AML-193 (cell line): ENCODE data around the gene TP53BP2.

Experiments
- DNase-seq, 2 experiments: peaks; one replicate each; lab custom pipeline; 2025; lab: John Stamatoyannopoulos, UW

TP53BP2 gene

DNA sequence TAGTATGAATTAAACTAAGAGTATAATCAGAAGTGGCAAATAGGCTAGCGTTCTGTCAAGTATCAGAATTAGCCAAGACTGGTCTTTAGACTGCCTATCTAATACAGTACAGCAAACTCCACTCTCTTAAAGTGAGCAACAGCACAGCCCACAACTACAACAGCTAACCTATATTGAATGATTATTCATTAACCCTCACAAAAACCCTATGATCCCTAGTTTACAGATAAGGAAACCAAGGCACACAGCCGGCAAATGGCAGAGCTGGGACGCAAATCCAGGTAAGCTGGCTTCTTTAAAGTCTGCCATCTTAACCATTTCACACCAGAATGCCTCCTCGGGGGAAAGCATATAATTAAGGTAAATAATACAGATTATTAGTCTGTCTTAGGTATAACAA is 52.0 kb downstream of the TP53BP2 start:
- no peak for DNase-seq

DNA sequence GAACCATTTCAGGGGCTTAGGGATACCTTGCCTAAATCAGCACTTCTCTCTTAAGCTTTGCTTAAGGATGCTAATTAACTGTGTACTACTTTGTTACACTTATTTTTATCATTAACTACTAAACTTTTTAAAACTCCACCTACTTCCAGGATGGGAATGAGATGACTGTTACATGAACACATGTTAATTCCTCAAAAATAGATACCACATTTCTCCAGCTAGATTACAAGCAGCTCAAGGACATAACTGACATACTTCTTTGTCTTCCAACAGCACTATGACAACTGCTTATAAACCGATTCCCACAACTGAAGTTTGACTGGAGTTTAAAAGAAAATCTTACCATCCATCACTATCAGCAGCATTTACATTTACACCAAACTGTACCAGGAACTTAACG is 53.7 kb downstream of the TP53BP2 start:
- no peak for DNase-seq

DNA sequence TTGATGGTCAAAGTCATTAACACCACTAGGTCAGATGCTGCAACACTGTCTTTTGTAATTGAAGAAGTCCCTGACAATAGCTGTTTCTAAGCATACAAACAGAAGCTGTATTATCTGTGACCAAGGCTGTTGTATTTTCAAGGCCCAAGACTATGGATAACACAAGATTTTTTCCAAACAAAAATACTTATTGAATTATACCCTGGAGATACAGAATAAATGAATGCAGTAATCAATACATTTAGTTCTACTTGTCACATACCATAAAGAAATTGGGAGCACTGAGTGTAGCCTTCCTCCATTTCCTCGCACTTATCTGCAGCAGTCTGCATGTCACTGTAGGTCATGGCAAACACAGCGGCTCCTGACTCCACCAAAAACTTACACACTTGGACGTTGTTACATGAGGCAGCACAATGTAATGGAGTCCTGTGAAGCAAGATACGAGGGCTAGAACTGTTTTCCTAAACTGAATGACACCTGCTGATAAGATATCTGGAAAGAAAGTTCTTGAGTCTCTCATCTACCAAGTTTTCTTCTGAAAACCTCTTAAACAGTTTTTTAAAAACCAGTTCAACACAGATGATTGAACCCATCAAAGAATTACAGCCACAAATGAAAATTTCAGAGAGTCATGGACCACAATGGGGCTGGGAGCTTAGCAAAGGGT is 56.9 kb downstream of the TP53BP2 start:
- no peak for DNase-seq

DNA sequence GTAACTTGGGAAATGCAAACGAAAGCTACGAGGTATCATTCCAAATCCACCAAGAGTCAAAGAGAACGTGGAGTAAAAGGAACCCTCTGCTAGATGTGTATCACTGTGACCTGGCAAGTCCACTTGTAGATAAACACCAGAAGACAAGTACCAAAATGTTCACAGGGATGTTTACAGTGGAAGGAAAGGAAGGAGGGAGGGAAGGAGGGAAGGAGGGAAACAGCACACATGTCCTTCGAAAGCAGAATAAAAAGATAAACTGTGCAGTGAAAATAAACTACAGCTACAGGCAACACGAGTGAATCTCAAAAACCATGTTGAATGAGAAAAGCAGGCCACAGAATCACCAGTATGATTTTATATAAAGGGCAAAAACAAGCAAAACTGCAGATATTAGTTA is 59.9 kb downstream of the TP53BP2 start:
- DNase-seq: no peak

DNA sequence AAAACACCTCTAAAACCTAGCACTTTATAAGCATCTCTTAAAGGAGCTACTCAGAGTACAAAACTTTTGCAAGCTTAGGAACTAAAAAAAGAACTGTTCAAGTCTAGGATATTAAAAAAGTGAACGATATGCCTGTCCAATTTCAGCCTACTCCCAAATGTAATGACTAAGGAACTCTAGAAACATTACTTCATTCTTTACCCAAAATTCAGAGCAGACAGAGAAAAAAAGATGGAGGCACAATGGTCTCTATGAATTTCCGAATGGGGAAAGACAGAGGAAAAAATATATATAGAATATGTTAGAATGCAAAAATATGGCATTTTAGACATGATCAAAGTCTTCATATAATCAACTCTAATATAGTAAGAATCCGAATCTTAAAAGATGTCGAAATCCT is 61.2 kb downstream of the TP53BP2 start:
- DNase-seq: no peak

DNA sequence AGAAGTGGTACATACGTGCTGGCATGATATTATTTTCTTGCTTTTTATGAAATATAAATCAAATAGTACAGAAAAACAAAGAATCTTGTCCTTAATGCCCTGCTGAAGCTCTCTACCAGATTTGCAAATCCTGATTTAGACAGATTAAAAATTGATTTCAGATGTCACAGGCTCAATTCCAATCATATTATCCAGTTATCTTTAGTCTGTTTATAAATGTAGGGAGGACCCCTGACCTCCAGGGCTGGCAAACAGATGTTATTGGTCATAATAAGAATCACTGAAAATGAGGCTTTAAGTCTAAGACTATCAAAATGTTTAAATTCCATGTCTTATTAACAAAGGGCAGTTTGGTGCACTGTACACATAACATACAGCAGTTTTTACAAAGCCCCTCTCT is 62.1 kb downstream of the TP53BP2 start:
- no peak for DNase-seq

DNA sequence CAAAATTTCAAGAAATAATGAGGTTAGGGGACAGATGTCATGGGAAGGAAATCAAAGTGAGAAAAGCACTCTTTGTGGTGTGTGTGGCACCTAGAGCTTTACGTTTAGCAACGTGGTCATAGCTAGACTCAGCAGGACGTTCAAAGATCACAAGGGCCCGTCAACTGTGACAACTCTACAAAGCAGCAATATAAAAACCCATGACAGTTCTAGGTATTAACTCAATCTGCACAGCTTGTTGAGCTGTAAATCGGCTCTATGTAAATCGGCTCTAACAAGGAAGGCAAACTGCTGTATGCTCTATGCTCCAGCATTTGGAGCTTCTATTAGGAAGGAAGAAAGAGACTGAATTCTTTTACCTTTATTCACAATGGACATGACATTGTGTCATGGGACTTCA is 64.8 kb downstream of the TP53BP2 start:
- no peak for DNase-seq

DNA sequence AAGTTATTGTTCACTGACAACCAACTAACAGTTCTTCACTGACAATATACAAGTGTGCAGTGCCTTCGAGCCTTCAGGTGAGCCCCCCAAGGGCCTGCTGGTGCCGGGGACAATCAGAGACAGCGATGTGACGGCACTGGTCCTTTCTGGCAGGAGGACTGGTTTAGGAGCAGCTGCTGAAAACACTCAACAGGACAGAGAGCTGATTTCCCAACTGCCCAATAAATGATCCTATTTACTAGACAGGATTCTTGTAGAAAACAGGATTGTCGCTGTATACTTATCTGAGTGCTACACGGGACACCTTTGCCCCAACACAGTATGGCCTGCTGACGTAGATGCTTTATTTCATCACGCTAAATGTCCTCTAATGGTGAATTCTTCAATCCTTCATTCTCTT is 65.4 kb downstream of the TP53BP2 start:
- no peak for DNase-seq

DNA sequence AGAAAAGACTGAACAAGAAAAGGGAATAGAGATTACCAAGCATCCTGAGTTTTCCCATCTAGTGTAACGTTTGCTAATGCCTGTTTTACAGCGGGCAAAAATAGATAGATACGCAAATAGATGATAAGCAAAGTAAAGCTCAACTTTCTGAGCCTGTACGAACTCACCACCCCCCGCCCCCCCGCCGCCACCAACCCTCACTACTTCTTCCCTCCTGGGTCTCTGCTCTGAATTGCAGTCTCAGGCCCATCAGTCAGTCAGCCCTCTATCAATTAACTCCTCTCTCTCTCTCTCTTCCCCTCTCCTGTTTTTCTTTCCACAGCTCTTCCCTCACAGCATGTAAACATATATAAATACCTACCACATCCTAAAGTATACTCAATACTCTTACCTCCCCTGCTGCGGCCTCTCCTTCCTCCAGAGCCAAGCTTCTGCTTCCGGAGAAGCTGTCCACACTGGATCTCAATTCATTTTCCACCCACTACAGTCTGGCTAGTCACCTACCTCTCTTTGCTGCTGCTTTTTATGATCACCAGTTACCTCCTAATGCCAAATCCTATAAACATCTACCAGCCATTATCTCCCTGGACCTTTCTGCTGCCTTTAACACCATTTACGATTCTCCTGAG is 68.8 kb downstream of the TP53BP2 start:
- no peak for DNase-seq

DNA sequence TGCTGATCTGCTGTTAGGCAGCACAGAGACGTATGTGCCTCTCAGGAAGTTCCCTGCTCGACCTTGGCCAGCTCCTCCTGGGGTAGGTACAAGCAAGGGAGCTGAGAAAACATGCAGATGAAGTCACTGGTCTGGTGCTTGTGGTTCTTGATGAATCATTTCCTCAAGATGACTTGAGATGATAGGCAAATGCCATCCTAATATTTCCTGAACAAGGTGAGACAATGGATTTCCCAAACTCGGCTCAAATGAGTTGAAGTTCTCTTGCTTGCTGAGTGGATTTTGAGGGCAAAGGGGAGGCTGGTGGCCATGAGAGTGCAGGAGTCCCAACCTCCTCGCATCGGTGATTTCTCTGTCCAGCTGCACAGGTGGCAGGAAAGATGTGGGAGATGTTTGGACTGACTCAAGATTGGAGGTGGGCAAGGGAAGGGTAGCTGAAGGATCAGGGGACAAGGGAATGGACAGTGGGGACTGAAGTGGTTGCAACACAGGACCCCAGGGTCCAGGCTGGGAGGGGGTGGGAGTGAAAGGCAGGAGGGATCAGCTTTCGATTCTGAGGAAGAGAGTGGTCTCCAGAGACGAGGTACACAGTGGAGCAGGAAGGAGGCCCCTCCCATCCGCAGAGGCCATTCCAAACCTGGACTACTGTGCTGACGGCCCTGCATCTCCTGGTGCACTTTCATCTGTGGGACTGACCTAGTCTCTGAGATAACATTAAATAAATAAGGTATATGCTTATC is 69.5 kb downstream of the TP53BP2 start:
- peak; percentile 18 to 27 for DNase-seq

DNA sequence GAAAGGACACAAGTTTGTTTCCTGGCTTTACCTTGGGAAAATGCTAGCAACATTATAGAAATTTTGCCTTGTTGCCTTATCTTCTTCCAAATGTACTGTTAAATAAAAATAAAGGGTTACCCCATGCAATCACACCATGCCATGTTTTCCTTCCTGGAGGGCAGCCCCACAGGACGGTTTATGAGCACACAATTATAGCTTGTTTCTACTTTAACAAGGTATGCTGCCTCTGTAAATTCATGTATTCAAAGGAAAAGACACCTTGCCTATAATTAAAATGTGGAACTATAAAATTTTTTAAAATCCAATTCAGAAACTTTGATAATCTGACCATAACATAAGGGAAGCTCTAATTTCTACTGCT is 70.1 kb downstream of the TP53BP2 start:
- no peak for DNase-seq

DNA sequence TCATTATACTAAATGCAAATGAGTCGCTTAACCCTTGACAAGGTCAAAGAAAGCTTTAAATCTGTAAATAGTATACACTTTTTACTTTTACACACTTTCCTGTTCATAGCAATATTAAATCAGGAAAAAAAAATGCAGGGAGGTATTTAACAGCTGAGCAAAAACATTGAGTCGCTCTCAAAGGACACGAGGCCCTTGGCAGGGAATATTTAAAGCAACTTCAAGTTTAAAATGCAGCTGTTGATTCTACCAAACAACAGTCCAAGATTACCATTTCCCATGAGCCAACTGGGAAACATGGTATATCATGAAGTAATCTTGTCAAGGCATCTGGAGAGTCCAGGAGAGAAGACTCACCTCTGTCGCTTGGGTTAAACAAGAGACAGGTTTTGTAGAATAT is 70.7 kb downstream of the TP53BP2 start:
- no peak for DNase-seq

DNA sequence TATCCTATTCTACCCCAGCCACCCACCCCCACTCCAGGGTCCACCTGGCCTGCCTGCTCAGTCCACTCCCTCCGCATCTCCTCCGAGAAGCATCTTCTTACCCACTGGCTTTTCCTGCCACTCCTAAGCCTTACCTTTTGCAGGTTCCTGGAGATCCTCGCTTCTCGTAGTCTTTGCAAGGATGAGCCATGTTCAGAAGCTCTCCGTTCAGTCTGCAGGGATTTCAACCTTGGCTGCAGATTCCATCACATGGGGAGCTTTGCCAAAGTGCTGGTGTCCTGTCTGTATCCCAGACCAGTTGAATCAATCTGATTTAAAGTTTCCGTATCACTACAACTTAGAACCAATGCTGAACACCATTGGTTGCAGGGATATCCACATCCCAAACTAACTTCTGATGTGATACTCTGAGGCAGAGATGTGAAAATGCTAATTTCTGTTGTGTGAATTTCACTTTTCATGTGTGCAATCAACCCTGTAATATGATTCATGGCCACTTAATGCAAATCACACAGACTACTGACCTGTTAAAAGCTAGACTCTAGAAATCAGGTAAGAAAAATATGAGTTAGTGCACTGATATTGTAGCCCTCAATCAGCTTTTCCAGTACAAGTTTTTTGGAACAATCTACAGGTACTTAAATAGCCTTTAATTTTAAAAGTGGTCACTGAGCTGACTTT is 71.5 kb downstream of the TP53BP2 start:
- DNase-seq: no peak

DNA sequence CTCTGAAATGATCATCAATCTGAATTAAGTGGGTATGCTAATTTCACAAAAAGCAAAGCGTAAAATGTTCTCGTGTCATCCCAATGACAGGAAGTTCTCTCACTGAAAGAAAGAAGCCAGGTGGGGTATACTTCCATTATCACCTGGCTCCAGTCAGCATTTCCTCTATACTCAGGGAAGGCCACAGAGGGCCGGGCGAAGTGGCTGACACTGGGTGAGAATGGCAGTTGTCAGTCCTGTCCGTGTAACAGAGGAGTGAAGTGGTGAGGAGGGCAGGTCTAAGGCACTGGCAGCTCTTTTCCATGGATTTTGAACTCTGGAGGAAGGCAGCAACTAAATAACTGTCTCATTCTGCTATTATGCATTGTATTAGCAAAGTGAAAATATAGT is 73.0 kb downstream of the TP53BP2 start:
- no peak for DNase-seq

DNA sequence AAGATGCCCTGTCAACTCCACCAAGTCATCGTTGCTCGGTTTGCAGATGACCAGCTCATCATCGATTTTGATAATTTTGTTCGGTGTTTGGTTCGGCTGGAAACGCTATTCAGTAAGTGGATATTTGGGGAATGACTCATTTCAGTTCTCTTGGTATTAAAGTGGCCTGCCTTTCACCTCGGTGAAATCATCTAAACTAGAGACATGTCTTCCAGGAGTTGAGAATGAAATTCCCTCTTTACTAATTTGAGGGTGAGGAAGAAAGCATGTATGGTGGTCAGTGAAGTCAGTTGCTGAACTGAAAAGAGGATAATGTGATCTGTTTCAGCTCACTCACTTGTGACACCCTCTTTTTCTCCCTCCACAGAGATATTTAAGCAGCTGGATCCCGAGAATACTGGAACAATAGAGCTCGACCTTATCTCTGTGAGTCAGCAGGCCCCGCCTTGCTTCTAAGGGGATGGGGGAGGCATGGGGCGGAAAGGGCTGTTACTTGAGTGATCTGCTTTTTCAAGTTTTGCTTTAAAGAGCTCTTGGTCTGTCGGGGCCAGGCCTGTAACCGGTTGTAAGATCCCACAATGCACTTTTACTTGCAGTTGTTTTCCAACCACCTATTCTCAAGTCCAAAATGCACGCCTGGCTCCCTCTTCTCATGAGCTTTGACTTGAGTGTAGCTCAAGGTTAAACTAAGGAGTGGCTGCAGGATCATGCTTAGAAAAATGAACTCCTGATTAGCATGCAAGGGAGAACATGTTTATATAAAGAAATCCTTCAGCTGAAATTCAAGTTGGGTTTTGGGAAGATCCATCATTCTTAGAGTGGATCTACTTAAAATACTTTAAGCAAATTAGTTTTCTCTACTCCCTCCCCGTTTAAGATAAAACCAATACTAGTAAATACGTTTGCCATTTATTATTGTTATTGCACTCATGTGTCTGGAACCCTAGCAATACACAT is 73.7 kb downstream of the TP53BP2 start:
- DNase-seq: no peak

DNA sequence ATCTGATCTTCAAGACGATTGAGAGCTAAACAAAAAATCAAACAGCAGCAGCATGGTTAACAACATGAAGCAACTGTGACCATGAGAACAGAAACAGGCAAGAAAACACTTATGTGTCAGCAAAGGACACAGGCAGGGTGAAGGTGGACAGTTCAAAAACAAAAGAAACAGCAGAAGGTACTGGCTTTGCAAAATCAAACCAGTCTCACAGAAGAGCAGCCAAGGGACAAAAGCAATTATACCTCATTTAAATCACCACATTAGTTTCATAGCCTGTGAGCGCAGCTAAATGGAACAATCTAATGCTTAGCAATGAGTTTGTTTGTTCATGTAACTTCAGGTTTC is 74.3 kb downstream of the TP53BP2 start:
- DNase-seq: no peak

DNA sequence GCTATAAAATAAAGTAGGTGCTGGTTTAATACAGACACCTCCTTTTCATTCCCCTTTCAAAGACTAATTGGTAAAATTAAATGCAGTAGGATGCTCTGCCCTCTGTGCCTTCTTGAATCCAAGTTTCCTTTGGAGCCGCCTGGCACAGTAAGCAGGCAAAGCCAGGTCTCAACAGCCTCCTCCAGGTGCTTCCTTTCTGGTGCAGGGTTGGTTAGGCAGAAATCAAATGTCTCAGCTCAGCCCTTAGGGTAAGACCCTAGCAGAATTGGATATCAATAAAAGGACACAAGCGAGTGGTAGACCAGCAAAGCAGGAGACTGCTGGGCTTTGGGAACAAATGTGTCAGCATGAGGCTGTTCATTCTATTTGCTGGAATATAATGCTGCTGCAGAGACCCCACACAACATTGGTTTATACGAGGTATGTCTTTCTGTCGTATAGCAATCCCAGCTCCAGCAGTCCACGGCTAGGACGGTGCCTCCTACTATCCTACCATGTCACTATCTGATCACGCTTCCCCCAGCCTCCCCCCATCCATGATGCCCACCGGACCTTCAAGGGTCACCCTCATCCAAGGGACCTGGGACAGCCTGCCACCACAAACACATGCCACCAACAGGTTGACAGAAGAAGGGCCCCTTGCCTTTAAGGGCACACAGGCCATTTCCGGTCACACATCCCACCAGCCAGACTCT is 75.0 kb downstream of the TP53BP2 start:
- no peak for DNase-seq

DNA sequence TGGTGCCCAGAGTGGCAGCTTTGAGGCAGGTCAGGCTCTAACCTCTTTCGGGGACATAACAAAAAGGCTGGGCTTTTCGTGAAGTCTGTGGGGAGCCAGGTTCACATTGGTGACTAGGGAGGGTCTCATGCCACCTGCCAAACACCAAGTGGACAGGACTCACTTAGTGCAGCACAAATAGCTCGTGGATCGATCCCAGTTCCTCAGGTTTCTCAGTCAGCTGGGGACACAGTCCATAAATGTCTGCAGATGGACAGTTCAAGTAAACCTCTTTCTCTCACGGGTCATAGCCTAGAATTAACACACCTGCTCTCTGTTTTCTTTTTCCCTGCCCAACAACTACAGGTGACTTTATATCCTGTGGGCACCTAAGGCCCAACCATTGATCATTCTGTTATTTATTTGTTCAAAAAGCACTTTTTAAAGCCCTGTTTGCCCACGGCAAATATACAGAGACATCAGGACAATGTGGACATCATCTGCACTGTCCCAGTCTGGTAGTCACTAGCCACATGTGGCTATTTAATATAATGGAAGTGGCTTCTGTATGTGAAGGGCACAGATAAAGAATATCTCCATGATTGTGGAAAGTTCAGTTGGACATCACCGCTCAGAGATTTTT is 79.9 kb downstream of the TP53BP2 start:
- DNase-seq: no peak

DNA sequence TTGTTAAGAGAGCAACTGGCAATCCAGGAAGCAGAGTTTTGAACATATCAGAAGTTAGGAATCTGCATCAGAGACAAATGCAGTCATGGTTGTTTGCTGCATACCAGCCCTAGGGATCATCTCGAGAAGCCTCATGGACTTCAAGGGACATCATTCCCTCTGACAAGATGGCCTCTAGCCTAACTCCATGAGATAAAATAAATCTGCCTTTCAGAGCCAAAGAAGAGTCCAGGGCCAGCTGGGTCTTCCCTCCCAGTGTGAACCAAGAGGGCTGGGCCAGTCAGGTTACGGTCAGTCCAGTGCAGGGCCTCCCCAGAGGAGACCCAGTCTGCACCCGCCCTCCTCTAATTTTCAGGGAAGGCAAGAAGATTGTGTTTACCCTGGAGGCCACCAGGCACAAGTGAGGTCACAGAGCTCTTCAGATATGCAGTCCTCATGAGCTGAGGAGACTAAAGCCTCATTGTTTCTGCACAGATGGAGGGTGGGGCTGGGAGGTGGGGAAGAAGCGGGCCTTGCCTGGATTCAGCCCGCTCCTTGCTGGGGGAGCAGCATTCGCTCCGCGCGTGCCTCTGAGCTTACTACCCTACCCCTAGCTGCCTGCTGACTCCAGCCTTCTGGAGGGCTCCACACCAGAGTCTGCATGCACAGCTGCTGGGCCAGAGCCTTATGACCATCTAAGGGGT is 80.6 kb downstream of the TP53BP2 start:
- no peak for DNase-seq

DNA sequence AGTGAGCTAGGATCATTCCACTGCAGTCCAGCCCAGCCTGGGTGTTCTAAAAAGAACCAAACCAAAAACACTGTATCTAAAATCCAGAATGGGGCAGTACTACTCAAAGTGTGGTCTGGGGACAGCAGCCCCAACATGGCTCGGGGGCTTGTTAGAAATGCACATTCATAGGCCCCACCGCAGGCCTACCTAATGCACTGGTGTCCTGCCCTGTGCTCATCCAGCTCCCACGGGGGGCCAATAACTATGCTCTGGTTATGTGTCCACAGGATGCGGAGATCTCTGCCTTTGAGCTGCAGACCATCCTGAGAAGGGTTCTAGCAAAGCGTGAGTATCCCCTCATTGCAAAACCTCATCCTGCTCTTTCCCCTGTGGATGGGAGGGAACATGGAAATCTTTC is 81.9 kb downstream of the TP53BP2 start:
- DNase-seq: no peak
